Jurkat, Clone E6-1 (cell line): ENCODE measurements around the gene MAML3.

Source experiments
- DNase-seq: peaks from one replicate; pipeline ENCODE4 v3.0.0-alpha.2; 2011; ENCODE audit warnings: low read depth, low spot score
- H3K4me3 ChIP-seq: 2 replicates; pipeline ENCODE4 v1.5.1; 2011; ENCODE audit warnings: mild to moderate bottlenecking, low read length, control low read depth, moderate library complexity

MAML3 gene

GRCh38 chr4:139986689-139987501 lies 167.1 kb downstream of the MAML3 start:
- no peak overlapping the region for H3K4me3 ChIP-seq
- no peak for DNase-seq

GRCh38 chr4:139986106-139986505 lies 167.9 kb downstream of the MAML3 start:
- no peak overlapping the region for H3K4me3 ChIP-seq
- no peak for DNase-seq

- no peak overlapping the region for H3K4me3 ChIP-seq
- no peak for DNase-seq
These were observed 168.6 kb downstream of the MAML3 start for GRCh38 chr4:139985401-139985800.

DNA sequence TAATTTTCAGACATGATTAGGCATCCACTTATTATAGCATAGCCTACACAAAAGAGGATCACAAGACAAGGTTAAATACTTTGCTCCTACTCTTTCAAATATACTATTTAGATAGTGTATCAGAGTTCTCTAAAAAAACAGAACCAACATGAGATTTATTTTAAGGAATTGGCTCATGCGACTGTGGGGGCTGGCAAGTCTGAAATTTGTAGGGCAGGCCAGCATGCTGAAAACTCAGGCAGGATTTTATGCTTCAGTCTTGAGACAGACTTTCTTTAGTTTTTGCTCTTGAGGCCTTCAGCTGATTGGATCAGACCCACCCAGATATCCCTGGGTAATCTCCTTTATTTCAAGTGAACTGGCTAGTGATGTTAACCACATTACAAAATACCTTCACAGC lies 169.5 kb downstream of the MAML3 start:
- H3K4me3 ChIP-seq, result no peak overlapping the region
- no peak for DNase-seq

DNA sequence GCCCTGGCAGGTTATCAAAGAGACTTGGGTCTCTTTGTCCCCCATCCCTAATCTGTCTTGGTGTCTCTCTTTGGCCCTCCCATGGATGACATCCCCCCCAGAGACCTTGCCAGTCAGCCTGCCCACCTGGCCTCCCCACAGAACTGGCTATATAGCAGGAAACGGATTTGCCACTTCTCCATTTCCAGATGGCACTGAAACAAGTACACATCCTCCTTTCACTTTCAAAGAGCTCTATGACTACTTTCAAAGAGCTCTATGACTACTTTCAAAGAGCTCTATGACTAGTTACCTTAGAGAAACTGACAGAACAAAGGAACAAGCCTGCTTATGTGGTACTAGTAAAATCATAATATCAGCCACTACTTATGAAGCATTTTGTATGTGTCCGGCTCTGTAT lies 175.3 kb downstream of the MAML3 start:
- DNase-seq, result peak; percentile 68
- no peak overlapping the region for H3K4me3 ChIP-seq

DNA sequence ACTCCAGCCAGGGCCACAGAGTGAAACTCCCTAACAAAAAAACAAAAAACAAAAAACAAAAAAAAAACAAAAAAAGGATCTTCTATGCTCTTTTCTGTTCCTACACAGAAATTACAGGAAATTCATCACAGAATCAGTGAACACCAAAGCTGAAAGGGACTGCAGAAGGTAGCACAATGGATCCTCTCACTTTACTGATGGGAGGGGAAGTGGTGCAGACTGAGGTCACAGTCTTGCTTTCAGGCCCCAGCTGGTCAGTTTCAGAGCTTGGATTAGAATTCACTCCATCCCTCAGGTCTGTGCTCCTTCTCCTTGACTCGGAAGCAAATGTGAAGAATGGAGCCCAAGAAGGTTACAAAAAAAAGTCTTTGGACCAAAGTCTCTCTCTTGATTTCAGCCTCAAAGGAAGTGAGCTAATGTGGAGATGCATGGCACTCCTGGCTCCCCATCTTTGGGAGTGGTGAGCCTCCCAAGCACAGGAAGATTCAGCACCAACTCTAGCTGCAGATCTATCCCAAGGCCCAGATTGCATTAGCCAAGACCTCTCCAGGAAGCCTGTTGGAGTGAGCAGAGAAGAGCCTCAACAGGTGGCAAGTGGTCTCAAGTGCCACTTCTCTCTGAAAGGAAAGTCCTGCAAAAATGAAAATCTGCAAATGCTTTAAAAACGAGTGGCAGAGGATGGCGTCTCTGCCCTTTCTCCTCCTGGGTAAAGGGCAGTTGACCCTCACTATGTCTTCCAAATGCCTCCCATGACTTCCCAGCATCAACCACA lies 176.0 kb downstream of the MAML3 start:
- DNase-seq, result no peak
- H3K4me3 ChIP-seq, result no peak overlapping the region

- no peak for DNase-seq
- H3K4me3 ChIP-seq, result no peak overlapping the region
These were observed 178.1 kb downstream of the MAML3 start for GRCh38 chr4:139975830-139976272.

- H3K4me3 ChIP-seq, result no peak overlapping the region
- DNase-seq, result no peak
These were observed 180.4 kb downstream of the MAML3 start for GRCh38 chr4:139973616-139974015.

DNA sequence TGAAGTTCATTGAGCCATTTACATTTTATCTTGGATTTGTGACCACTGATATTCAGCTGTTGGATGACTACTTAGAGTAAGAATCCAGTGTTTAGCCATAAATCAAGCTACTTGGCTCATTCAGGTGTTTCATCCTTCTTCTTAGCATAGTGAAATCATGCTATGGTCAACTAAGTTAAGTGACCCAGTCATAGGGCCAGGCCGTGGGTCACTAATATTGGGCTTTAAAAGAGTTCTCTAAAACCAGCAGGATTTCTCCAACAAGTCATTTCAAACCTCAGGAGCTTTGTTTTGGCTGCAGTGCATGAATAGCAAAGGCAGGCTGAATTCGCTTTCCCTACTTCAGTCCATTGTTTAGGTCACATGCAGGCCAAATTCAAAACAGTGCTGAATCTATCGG lies 181.0 kb downstream of the MAML3 start:
- DNase-seq, result no peak

GRCh38 chr4:139972305-139972704 lies 181.7 kb downstream of the MAML3 start:
- DNase-seq, result no peak
- no peak overlapping the region for H3K4me3 ChIP-seq

More for the DNA sequence above, 181.0 kb downstream of the MAML3 start:
- no peak overlapping the region for H3K4me3 ChIP-seq

GRCh38 chr4:139971111-139971510 lies 182.9 kb downstream of the MAML3 start:
- DNase-seq, result no peak
- no peak overlapping the region for H3K4me3 ChIP-seq

- DNase-seq, result no peak
- no peak overlapping the region for H3K4me3 ChIP-seq
These were observed 184.2 kb downstream of the MAML3 start for GRCh38 chr4:139969635-139970266.

- no peak overlapping the region for H3K4me3 ChIP-seq
- DNase-seq, result no peak
These were observed 185.2 kb downstream of the MAML3 start for GRCh38 chr4:139968831-139969230.

DNA sequence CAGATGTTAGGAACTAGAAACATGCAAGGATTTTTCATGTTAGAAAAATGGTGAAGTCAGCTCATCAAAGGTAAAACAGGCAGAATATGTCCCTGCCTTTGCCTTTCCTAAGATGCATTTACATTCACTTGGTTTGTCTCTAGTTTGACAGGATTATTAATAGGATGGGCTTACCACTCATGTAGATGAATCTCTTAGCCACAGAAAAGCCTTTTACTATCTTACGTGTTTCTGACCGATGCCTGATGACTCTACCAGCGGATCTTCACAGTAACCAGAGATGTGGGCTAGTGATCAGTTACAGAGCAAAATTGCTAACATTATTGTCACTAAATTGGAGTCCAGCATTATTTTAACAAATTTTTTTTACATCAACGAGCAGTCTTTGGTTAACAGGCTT lies 187.6 kb downstream of the MAML3 start:
- no peak for DNase-seq
- no peak overlapping the region for H3K4me3 ChIP-seq

- DNase-seq, result no peak
- no peak overlapping the region for H3K4me3 ChIP-seq
These were observed 188.2 kb downstream of the MAML3 start for GRCh38 chr4:139965789-139966188.

DNA sequence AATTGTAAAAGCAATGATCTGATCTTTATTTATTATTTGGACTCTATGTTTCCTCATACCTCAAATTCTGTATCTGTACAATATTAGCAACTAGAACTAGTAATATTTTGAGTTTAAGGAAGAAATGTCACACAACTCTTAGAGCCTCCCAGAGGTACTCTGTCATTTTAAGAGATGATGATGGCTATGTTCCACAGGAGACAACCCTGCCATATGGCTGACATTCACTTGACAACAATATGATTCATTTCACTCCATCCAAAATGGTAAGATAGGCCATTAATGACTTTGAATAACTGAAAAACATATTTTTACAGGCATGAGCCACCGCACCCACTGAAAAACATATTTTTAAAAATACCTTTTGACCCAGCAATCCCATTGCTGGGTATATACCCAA lies 190.3 kb downstream of the MAML3 start:
- no peak for DNase-seq
- no peak overlapping the region for H3K4me3 ChIP-seq

GRCh38 chr4:139962130-139962684 lies 191.8 kb downstream of the MAML3 start:
- DNase-seq, result no peak
- H3K4me3 ChIP-seq, result no peak overlapping the region

DNA sequence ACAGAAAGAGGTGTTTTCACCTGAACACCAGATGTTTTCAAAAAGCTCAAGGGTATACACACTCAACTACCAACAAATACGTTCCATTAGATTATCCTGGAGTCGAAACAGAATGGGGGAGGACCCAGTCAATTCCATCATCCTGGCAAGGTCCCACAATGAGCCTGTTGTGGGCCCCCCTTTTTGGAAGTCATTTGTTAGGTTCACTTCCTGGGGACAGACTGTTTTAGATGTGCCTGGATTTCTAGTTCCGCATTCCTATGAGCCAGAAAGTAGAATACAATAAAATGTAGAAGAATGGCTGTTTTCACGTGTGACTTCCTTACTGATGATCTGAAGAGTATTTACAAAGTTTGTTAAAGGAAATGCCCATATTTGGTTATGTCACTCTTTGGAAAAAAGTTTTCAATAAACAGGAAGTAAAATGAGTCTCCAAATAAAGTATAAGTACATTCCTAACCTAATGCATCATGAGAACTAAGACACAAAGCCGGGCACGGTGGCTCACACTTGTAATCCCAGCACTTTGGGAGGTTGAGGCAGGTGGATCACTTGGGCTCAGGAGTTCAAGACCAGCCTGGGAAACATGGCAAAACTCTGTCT lies 192.5 kb downstream of the MAML3 start:
- H3K4me3 ChIP-seq, result no peak overlapping the region
- DNase-seq, result no peak

DNA sequence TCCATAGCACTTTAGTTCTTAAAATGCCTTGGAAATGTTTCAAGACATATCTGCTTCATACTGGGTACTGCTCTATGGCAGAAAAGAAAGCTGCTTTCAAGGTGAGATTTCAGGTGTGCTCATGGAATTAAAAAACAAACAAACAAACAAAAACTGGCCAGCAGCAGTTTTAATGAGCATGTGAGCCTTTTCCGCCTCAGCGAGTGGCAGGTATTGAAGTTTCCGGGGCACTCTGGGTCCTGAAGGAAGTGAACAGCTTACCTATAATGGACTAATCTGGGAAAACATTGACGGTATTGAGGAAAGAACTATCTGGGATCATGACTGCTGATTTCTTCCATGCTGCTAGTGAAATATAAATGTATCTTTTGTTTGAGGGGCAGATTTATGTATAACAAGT lies 194.6 kb downstream of the MAML3 start:
- no peak for DNase-seq
- H3K4me3 ChIP-seq, result no peak overlapping the region
